Osteocyte (in vitro differentiated cells): ENCODE data around the gene TMEM154. TPM values are rescaled to one million over a fixed set of nuclear protein-coding genes. Genes with fewer than 3 reads are reported as not detected.

Source experiments
- DNase-seq: peaks from one replicate; pipeline ENCODE4 v3.0.0; 2021; ENCODE audit warnings: mixed read lengths; ENCODE audit not compliant: unreplicated experiment; ENCODE audit errors: extremely low spot score
- H3K27ac Mint-ChIP-seq: one replicate; pipeline ENCODE4 v1.8.0; 2021; ENCODE audit warnings: mild to moderate bottlenecking, mixed read lengths; ENCODE audit not compliant: unreplicated experiment
- H3K27me3 Mint-ChIP-seq: one replicate; pipeline ENCODE4 v1.8.0; 2021; ENCODE audit warnings: mixed read lengths; ENCODE audit not compliant: unreplicated experiment
- H3K36me3 Mint-ChIP-seq: one replicate; pipeline ENCODE4 v1.8.0; 2021; ENCODE audit warnings: mixed read lengths; ENCODE audit not compliant: unreplicated experiment
- H3K4me1 Mint-ChIP-seq: one replicate; pipeline ENCODE4 v1.8.0; 2021; ENCODE audit warnings: mixed read lengths; ENCODE audit not compliant: unreplicated experiment
- H3K4me3 Mint-ChIP-seq: one replicate; pipeline ENCODE4 v1.8.0; 2021; ENCODE audit warnings: mild to moderate bottlenecking, moderate library complexity, mixed read lengths; ENCODE audit not compliant: unreplicated experiment
- H3K9me3 Mint-ChIP-seq: one replicate; pipeline ENCODE4 v1.8.0; 2021; ENCODE audit warnings: mixed read lengths; ENCODE audit not compliant: unreplicated experiment
- CTCF ChIP-seq: fragments of 200-600 bp; sonication (generic); IDR thresholded peaks from 2 replicates; pipeline ENCODE4 v1.5.0; 2021; ENCODE audit warnings: antibody characterized with exemption, mild to moderate bottlenecking, moderate library complexity
- total RNA-seq: library from RNA; stranded (reverse); gene quantifications from 2 replicates; pipeline ENCODE4 v1.2.1, GENCODE V29; 2021

Gene TMEM154
- total RNA-seq, 1 donor from 2014 or later = 1.4 TPM

DNA sequence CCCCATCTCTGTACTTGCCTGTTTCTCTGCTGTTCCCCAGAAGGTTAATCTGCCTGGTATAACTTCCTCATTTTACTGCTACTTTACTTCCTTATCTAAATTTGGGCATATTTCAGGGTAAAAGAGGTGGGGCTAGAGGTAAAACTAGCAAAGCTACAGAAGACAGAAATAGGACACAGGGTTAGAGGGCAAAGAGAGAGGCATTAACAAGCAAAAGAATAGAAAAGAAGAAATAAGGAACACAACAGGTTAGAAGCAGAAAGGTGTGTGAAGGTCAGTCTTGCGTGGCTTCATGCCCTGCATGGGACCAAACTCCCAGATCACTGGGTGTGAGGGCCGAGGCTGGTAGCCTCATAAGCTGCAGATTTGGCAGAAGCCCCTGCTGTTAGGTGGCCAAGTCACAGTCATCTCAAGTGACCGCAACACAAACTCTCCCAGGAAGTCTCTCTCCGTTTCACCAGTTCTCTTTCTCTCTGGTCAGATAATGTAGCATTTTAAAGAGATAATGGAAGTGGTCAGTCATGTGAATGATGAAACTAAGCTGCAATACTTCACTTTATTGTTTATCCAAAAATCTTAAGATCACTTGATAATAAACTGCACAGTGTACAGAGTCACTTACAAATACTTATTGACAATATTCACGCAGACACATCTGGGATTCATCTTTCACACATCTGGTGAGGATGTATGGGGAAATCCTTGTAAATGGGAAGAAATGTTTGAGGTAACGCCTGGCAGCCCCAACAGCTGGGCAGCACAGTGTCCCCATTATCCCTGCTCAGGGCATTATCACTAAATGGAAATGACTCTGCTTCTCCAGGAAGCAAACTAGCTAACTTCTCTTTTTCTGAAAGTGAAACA is 16.4 kb downstream of the TMEM154 start:
- H3K27me3 Mint-ChIP-seq = peaks cover 26% of the 10 kb centered on the region
- H3K4me1 Mint-ChIP-seq = no peaks in the 10 kb centered on the region
- no peaks in the 10 kb centered on the region for H3K36me3 Mint-ChIP-seq
- H3K9me3 Mint-ChIP-seq = peaks cover 4% of the 10 kb centered on the region
- no peak for TF ChIP-seq CTCF
- no peak overlapping the region for H3K4me3 Mint-ChIP-seq
- DNase-seq = no peak
- H3K27ac Mint-ChIP-seq = no peak overlapping the region

DNA sequence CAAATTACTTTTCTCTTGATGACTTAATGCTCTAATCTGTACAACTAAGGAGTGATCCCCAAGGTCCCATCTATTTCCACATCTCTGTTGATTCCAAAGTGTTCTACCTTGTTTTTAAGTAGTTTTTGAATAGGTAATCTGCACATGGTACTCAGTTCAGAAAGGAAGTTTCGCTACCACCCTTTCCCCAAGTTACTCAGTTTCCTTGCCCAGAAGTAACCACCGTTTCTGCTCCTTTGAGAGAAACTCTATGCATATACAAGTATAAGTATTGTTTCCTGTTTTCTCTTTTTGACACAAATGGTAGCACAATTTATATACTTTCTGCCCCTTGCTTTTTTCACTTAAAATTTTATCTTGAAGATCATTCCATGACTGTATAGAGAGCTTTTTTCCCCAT is 18.1 kb downstream of the TMEM154 start:
- Mint-ChIP-seq H3K27me3 (peaks cover 20% of the 10 kb centered on the region), H3K4me3 (no peak overlapping the region), H3K9me3 (peaks cover 9% of the 10 kb centered on the region), H3K36me3 (peaks cover 2% of the 10 kb centered on the region), H3K27ac (no peak overlapping the region), H3K4me1 (no peaks in the 10 kb centered on the region)
- no peak for TF ChIP-seq CTCF
- no peak for DNase-seq

DNA sequence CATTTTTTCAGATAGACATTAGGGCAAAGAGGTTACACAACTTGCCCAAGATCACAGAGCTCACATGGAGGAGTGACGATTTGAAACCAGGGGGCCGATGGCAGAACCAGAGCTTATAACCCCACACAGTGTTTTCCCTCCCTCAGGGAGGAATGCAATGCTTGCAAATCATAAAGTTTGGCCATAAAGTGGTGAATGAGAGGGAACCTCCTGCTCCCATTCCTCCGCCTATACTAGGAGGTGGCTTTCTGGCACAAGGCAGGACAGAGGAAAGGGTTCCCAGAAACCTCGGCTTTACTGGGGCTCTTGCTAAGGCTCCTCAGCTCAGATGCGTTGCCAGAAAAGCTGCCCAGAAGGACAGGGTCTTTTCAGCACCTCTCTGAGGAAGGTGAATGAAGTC is 19.3 kb downstream of the TMEM154 start:
- no peak for DNase-seq
- no peak for TF ChIP-seq CTCF
- H3K27me3 Mint-ChIP-seq = peaks cover 20% of the 10 kb centered on the region
- H3K4me1 Mint-ChIP-seq = no peaks in the 10 kb centered on the region
- no peak overlapping the region for H3K4me3 Mint-ChIP-seq
- peaks cover 9% of the 10 kb centered on the region for H3K9me3 Mint-ChIP-seq
- H3K27ac Mint-ChIP-seq = no peak overlapping the region
- peaks cover 2% of the 10 kb centered on the region for H3K36me3 Mint-ChIP-seq

DNA sequence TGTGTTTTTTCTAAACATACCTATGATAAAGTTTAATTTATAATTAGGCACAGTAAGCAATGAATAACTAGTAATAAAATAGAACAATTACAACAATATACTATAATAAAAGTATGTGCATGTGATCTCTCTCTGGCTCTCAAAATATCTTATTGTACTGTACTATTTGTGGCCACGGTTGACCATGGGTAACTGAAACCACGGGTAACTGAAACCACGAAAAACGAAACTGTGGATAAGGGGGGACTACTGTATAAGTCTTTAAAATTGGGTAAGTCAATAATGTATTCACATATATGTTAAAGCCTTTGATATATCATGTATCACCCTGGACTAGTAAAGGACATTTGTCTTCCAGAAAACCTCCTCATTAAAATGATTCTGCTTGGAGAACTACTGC is 20.0 kb downstream of the TMEM154 start:
- peaks cover 20% of the 10 kb centered on the region for H3K27me3 Mint-ChIP-seq
- DNase-seq = no peak

More for the DNA sequence above, 20.0 kb downstream of the TMEM154 start:
- no peak overlapping the region for H3K4me3 Mint-ChIP-seq
- H3K9me3 Mint-ChIP-seq = peaks cover 9% of the 10 kb centered on the region
- H3K27ac Mint-ChIP-seq = no peak overlapping the region
- TF ChIP-seq CTCF = no peak
- H3K36me3 Mint-ChIP-seq = peaks cover 2% of the 10 kb centered on the region
- H3K4me1 Mint-ChIP-seq = no peaks in the 10 kb centered on the region
